H9 (cell line): ENCODE measurements around the gene HECTD1. TPM values are rescaled to one million over a fixed set of nuclear protein-coding genes. Genes with fewer than 3 reads are reported as not detected.
"Not testable (repeated sequence)": the region's sequence is repeated elsewhere in the genome, so short reads cannot be mapped to it uniquely, and the experiment has no call there.

Source experiments
- DNase-seq: peaks from one replicate; pipeline ENCODE4 v3.0.0-alpha.2; 2017
- H2AFZ ChIP-seq: one replicate; pipeline ENCODE4 v1.6.1; 2013; ENCODE audit warnings: mild to moderate bottlenecking, low read length, control low read depth, moderate library complexity
- H2AK5ac ChIP-seq: 2 replicates; pipeline ENCODE4 v1.6.1; 2013; ENCODE audit warnings: low read length, control low read depth, mixed read lengths; ENCODE audit not compliant: insufficient read length
- H2BK120ac ChIP-seq: one replicate; pipeline ENCODE4 v1.6.1; 2013; ENCODE audit warnings: low read depth, mild to moderate bottlenecking, low read length, control low read depth, inconsistent platforms; ENCODE audit not compliant: poor library complexity, severe bottlenecking
- H2BK12ac ChIP-seq: 2 replicates; pipeline ENCODE4 v1.6.1; 2013; ENCODE audit warnings: low read length, control low read depth, mixed read lengths, low read depth; ENCODE audit not compliant: insufficient read length
- H2BK15ac ChIP-seq: 2 replicates; pipeline ENCODE4 v1.6.1; 2013; ENCODE audit warnings: low read depth, low read length, control low read depth
- H2BK20ac ChIP-seq: one replicate; pipeline ENCODE4 v1.6.1; 2013; ENCODE audit warnings: low read depth, mild to moderate bottlenecking, low read length, control low read depth, inconsistent platforms; ENCODE audit not compliant: poor library complexity, severe bottlenecking
- H2BK5ac ChIP-seq: 2 replicates; pipeline ENCODE4 v1.6.1; 2013; ENCODE audit warnings: low read length, control low read depth, mixed read lengths; ENCODE audit not compliant: insufficient read length
- H3K14ac ChIP-seq: 2 replicates; pipeline ENCODE4 v1.6.1; 2013; ENCODE audit warnings: low read length, control low read depth; ENCODE audit not compliant: insufficient read depth
- H3K18ac ChIP-seq: 2 replicates; pipeline ENCODE4 v1.6.1; 2013; ENCODE audit warnings: low read depth, mild to moderate bottlenecking, mixed read lengths, low read length, control low read depth; ENCODE audit not compliant: insufficient read length
- H3K23ac ChIP-seq: 2 replicates; pipeline ENCODE4 v1.6.1; 2013; ENCODE audit warnings: low read length, control low read depth, mixed read lengths, low read depth; ENCODE audit not compliant: insufficient read length
- H3K23me2 ChIP-seq: 2 replicates; pipeline ENCODE4 v1.6.1; 2013; ENCODE audit warnings: low read depth, mild to moderate bottlenecking, mixed read lengths, low read length, control low read depth; ENCODE audit not compliant: insufficient read length, poor library complexity, severe bottlenecking
- H3K27ac ChIP-seq: 2 replicates; pipeline ENCODE4 v1.5.1; 2013; ENCODE audit warnings: low read length, control low read depth, mixed read lengths, low read depth; ENCODE audit not compliant: insufficient read length
- H3K27me3 ChIP-seq: 2 replicates; pipeline ENCODE4 v1.6.1; 2013; ENCODE audit warnings: low read length, control low read depth, inconsistent platforms; ENCODE audit not compliant: insufficient read depth
- H3K4ac ChIP-seq: 2 replicates; pipeline ENCODE4 v1.6.1; 2013; ENCODE audit warnings: low read depth, mild to moderate bottlenecking, control low read depth, inconsistent platforms, low read length, moderate library complexity
- H3K4me1 ChIP-seq: 2 replicates; pipeline ENCODE4 v1.6.1; 2013; ENCODE audit warnings: low read length, control low read depth, inconsistent platforms; ENCODE audit not compliant: insufficient read depth
- H3K4me2 ChIP-seq: 2 replicates; pipeline ENCODE4 v1.6.1; 2013; ENCODE audit warnings: low read length, control low read depth, mixed read lengths; ENCODE audit not compliant: insufficient read length, insufficient read depth
- H3K56ac ChIP-seq: 2 replicates; pipeline ENCODE4 v1.6.1; 2013; ENCODE audit warnings: low read depth, mild to moderate bottlenecking, mixed read lengths, low read length, control low read depth; ENCODE audit not compliant: insufficient read length
- H3K79me1 ChIP-seq: 2 replicates; pipeline ENCODE4 v1.6.1; 2013; ENCODE audit warnings: low read depth, mild to moderate bottlenecking, moderate library complexity, low read length, control low read depth, inconsistent platforms; ENCODE audit not compliant: insufficient read depth, poor library complexity, severe bottlenecking
- H3K79me2 ChIP-seq: 2 replicates; pipeline ENCODE4 v1.6.1; 2013; ENCODE audit warnings: low read length, control low read depth, inconsistent platforms; ENCODE audit not compliant: insufficient read depth
- H3K9ac ChIP-seq: 2 replicates; pipeline ENCODE4 v1.6.1; 2013; ENCODE audit warnings: low read length, control low read depth, mixed read lengths; ENCODE audit not compliant: insufficient read length; ENCODE audit errors: extremely low read depth
- H3K9me3 ChIP-seq: one replicate; pipeline ENCODE4 v1.6.1; 2013; ENCODE audit warnings: low read depth, low read length, inconsistent platforms; ENCODE audit not compliant: control insufficient read depth
- H3T11ph ChIP-seq: one replicate; pipeline ENCODE4 v1.6.1; 2013; ENCODE audit warnings: mild to moderate bottlenecking, low read length, control low read depth, inconsistent platforms
- H4K20me1 ChIP-seq: one replicate; pipeline ENCODE4 v1.6.1; 2013; ENCODE audit not compliant: control insufficient read depth, insufficient read length, insufficient read depth
- H4K5ac ChIP-seq: 2 replicates; pipeline ENCODE4 v1.6.1; 2013; ENCODE audit warnings: low read depth, mild to moderate bottlenecking, mixed read lengths, low read length, control low read depth; ENCODE audit not compliant: insufficient read length
- H4K8ac ChIP-seq: replicated peaks from 2 replicates; pipeline ENCODE4 v1.6.1; 2013; ENCODE audit warnings: low read length, control low read depth, mixed read lengths, low read depth; ENCODE audit not compliant: insufficient read length
- H4K91ac ChIP-seq: 2 replicates; pipeline ENCODE4 v1.6.1; 2013; ENCODE audit warnings: low read depth, mild to moderate bottlenecking, moderate library complexity, mixed read lengths, low read length, control low read depth; ENCODE audit not compliant: insufficient read length
- H3K27ac Mint-ChIP-seq, 3 experiments: 2 replicates in 2 of 3; 3 replicates in 1 of 3; pipeline ENCODE4 v1.8.0; 2020 to 2021; ENCODE audit warnings: mixed read lengths in 3 of 3, mild to moderate bottlenecking in 1 of 3, moderate library complexity in 1 of 3
- H3K27me3 Mint-ChIP-seq: 2 replicates; pipeline ENCODE4 v1.8.0; 2021; ENCODE audit warnings: low read depth, mild to moderate bottlenecking, moderate library complexity, mixed read lengths
- H3K36me3 Mint-ChIP-seq, 3 experiments: 2 replicates in 2 of 3; 3 replicates in 1 of 3; pipeline ENCODE4 v1.8.0; 2020 to 2021; ENCODE audit warnings: low read depth in 3 of 3, mixed read lengths in 3 of 3; ENCODE audit not compliant: insufficient read depth in 1 of 3
- H3K4me1 Mint-ChIP-seq, 2 experiments: 2 replicates each; pipeline ENCODE4 v1.8.0; 2020; ENCODE audit warnings: mixed read lengths in 2 of 2
- H3K4me3 Mint-ChIP-seq, 2 experiments: 2 replicates in 1 of 2; 3 replicates in 1 of 2; pipeline ENCODE4 v1.8.0; 2020 to 2021; ENCODE audit warnings: mild to moderate bottlenecking in 2 of 2, mixed read lengths in 2 of 2, moderate library complexity in 1 of 2
- H3K9me3 Mint-ChIP-seq, 2 experiments: 2 replicates in 1 of 2; 3 replicates in 1 of 2; pipeline ENCODE4 v1.8.0; 2020; ENCODE audit warnings: mild to moderate bottlenecking in 2 of 2, mixed read lengths in 2 of 2, moderate library complexity in 1 of 2
- CTCF ChIP-seq: fragments of 200-600 bp; sonication (generic); conservative IDR thresholded peaks from 3 replicates; pipeline ENCODE4 v1.8.0; 2021; ENCODE audit warnings: antibody characterized with exemption, mild to moderate bottlenecking
- WGBS: extraction: QIAGEN DNeasy Blood & Tissue Kit; methylation state at CpG from one replicate; pipeline ENCODE4 v1.1.7; 2013; ENCODE audit warnings: missing lambda C conversion rate, low lambda C conversion rate, mixed read lengths; ENCODE audit not compliant: insufficient read length; ENCODE audit errors: extremely low coverage; 5-methylcytosine and 5-hydroxymethylcytosine counted together
- total RNA-seq: library from RNA; stranded (reverse); gene quantifications from 2 replicates; pipeline ENCODE4 v1.2.1, GENCODE V29; 2021

Gene HECTD1
- total RNA-seq, 1 experiment from 2014 or later, result 135 TPM

- no peak overlapping the region for H3K4me2 ChIP-seq
- H3K4me1 ChIP-seq, result no peaks in the 10 kb centered on the region
- no peaks in the 10 kb centered on the region for H3K23me2 ChIP-seq
- Mint-ChIP-seq H3K4me1 (peaks cover 0 to 5% of the 10 kb centered on the region in 2 experiments; a peak in 2 of 4 replicates), H3K27me3 (no peaks in the 10 kb centered on the region), H3K27ac (peak overlapping the region; percentile 1 to 58 (median 16); a peak in 3 of 7 replicates), H3K36me3 (peaks cover 6 to 51% (median 37%) of the 10 kb centered on the region in 3 experiments; a peak in 6 of 7 replicates), H3K4me3 (no peak overlapping the region), H3K9me3 (no peaks in the 10 kb centered on the region)
- no peak overlapping the region for H2BK120ac ChIP-seq
- no peak overlapping the region for H3K56ac ChIP-seq
- H2BK15ac ChIP-seq, result no peak overlapping the region
- H3K18ac ChIP-seq, result no peak overlapping the region
- no peak overlapping the region for H4K8ac ChIP-seq
- H3K79me2 ChIP-seq, result peaks cover 6% of the 10 kb centered on the region; the same call in 1 of the 2 replicates
- peaks cover 4% of the 10 kb centered on the region for H3K79me1 ChIP-seq
- H2AFZ ChIP-seq, result no peak overlapping the region
- H2BK5ac ChIP-seq, result no peak overlapping the region
- H2AK5ac ChIP-seq, result no peak overlapping the region
- no peak overlapping the region for H3K4ac ChIP-seq
- H2BK12ac ChIP-seq, result no peak overlapping the region
- H3K9me3 ChIP-seq, result no peaks in the 10 kb centered on the region
- H3K14ac ChIP-seq, result no peak overlapping the region
- no peak for DNase-seq
- H3K9ac ChIP-seq, result no peak overlapping the region
- H4K91ac ChIP-seq, result no peak overlapping the region
- H2BK20ac ChIP-seq, result no peak overlapping the region
- no CpG with 5 or more reads among the region's 1 CpG for WGBS
- H3T11ph ChIP-seq, result no peak overlapping the region
- TF ChIP-seq CTCF, result no peak
- no peak overlapping the region for H3K23ac ChIP-seq
- H4K5ac ChIP-seq, result no peak overlapping the region
- no peaks in the 10 kb centered on the region for H3K27me3 ChIP-seq
- H3K27ac ChIP-seq, result no peak overlapping the region
- no peaks in the 10 kb centered on the region for H4K20me1 ChIP-seq
Observed at GRCh38 chr14:31188744-31189143, 18.8 kb downstream of the HECTD1 start.

GRCh38 chr14:31182016-31182415 lies 25.6 kb downstream of the HECTD1 start:
- H3T11ph ChIP-seq, H3K18ac ChIP-seq, H4K91ac ChIP-seq, H3K27me3 ChIP-seq, H3K4ac ChIP-seq, H2AK5ac ChIP-seq, H3K56ac ChIP-seq, DNase-seq, H3K23me2 ChIP-seq, H4K5ac ChIP-seq, H2BK12ac ChIP-seq, H3K27me3 Mint-ChIP-seq, H2BK120ac ChIP-seq, H2AFZ ChIP-seq, H3K4me1 ChIP-seq, H3K4me1 Mint-ChIP-seq, H3K27ac Mint-ChIP-seq, H3K79me1 ChIP-seq, H3K23ac ChIP-seq, H2BK15ac ChIP-seq, H3K4me2 ChIP-seq, H4K8ac ChIP-seq, H2BK5ac ChIP-seq, H3K9me3 ChIP-seq, H3K9ac ChIP-seq, H3K14ac ChIP-seq, H3K79me2 ChIP-seq, H2BK20ac ChIP-seq, H3K4me3 Mint-ChIP-seq, H3K27ac ChIP-seq, H4K20me1 ChIP-seq, H3K9me3 Mint-ChIP-seq: not testable (repeated sequence)
- no CpG with 5 or more reads among the region's 6 CpGs for WGBS
- peaks cover 6 to 29% (median 20%) of the 10 kb centered on the region in 3 experiments; a peak in 5 of 7 replicates for H3K36me3 Mint-ChIP-seq
